Suprapubic skin (tissue), 4 donors: ENCODE measurements around the gene SAC3D1.

Source experiments
- CTCF ChIP-seq, 2 donors: fragments of 200-600 bp in 1 of 2; fragments of 450-650 bp in 1 of 2; sonication (generic) in 1 of 2; IDR thresholded peaks; one replicate each; pipeline ENCODE4 v1.5.1; 2016 to 2019; ENCODE audit warnings: antibody characterized with exemption in 2 of 2, mild to moderate bottlenecking in 1 of 2, moderate library complexity in 1 of 2
- EP300 ChIP-seq: sonication (generic); formaldehyde crosslinking; IDR thresholded peaks from one replicate; pipeline ENCODE4 v1.6.1; 2017; ENCODE audit warnings: antibody characterized with exemption
- POLR2A ChIP-seq, 2 donors: fragments of 450-650 bp; IDR thresholded peaks; one replicate each; pipeline ENCODE4 v1.6.1; 2017; ENCODE audit warnings: antibody characterized with exemption in 2 of 2, mild to moderate bottlenecking in 2 of 2, moderate library complexity in 2 of 2
- POLR2AphosphoS5 ChIP-seq, 3 donors: sonication (generic); formaldehyde crosslinking; IDR thresholded peaks; one replicate each; pipeline ENCODE4 v1.6.1; 2017; ENCODE audit warnings: antibody characterized with exemption in 3 of 3

GRCh38 chr11:64998141-64998540 lies 42.9 kb upstream of the SAC3D1 start:
- no peak for TF ChIP-seq POLR2A (IDR thresholded peaks at IDR 0.05)
- no peak for TF ChIP-seq CTCF (IDR thresholded peaks at IDR 0.05)
- TF ChIP-seq POLR2AphosphoS5 (IDR thresholded peaks at IDR 0.05), result no peak
- TF ChIP-seq EP300, result no peak
